Fibroblast of upper back skin (primary cell): Measurements from ENCODE around the gene UBE2L3.
A peak's percentile ranks its signal among the peaks of the same experiment; 100 is the strongest.
"Not testable (repeated sequence)": the region's sequence is repeated elsewhere in the genome, so short reads cannot be mapped to it uniquely, and the experiment has no call there.

Experiments
- DNase-seq: peaks from one replicate; pipeline ENCODE4 v3.0.0-alpha.2; 2013

Gene UBE2L3

GRCh38 chr22:21567456-21568346, at the start of gene UBE2L3:
TSS of gene UBE2L3 (plus strand) at chr22:21567714. CDS start at chr22:21567745, 31 bp downstream.
- DNase-seq: peak; percentile 80

GRCh38 chr22:21526705-21527500, 40.6 kb upstream of the UBE2L3 start:
- DNase-seq: not testable (repeated sequence)

GRCh38 chr22:21531525-21531924, 36.0 kb upstream of the UBE2L3 start:
- not testable (repeated sequence) for DNase-seq

- not testable (repeated sequence) for DNase-seq
Measured at GRCh38 chr22:21532863-21533648, 34.5 kb upstream of the UBE2L3 start.

GRCh38 chr22:21539862-21540261, 27.7 kb upstream of the UBE2L3 start:
- not testable (repeated sequence) for DNase-seq

GRCh38 chr22:21544432-21545322, 22.8 kb upstream of the UBE2L3 start:
- DNase-seq: not testable (repeated sequence)

GRCh38 chr22:21549558-21549957, 18.0 kb upstream of the UBE2L3 start:
- not testable (repeated sequence) for DNase-seq

GRCh38 chr22:21550008-21550677, 17.4 kb upstream of the UBE2L3 start:
- DNase-seq: not testable (repeated sequence)

- DNase-seq: not testable (repeated sequence)
Measured at GRCh38 chr22:21550678-21551047, 16.9 kb upstream of the UBE2L3 start.

GRCh38 chr22:21551361-21551760, 16.2 kb upstream of the UBE2L3 start, which contains the start of gene RIMBP3C:
TSS of gene RIMBP3C (minus strand) at chr22:21551461. CDS start at chr22:21550976, 485 bp downstream.
- DNase-seq: not testable (repeated sequence)

GRCh38 chr22:21559345-21560125, 8.0 kb upstream of the UBE2L3 start:
- not testable (repeated sequence) for DNase-seq

GRCh38 chr22:21560657-21561056, 6.9 kb upstream of the UBE2L3 start:
- DNase-seq: not testable (repeated sequence)

- no peak for DNase-seq
Measured at GRCh38 chr22:21563912-21564311, 3.6 kb upstream of the UBE2L3 start.

- no peak for DNase-seq
Measured at GRCh38 chr22:21564411-21564810, 3.1 kb upstream of the UBE2L3 start.

GRCh38 chr22:21568347-21569075, 997 bp downstream of the UBE2L3 start:
- DNase-seq: peak; percentile 22

GRCh38 chr22:21569076-21569427, 1.5 kb downstream of the UBE2L3 start:
- not testable (repeated sequence) for DNase-seq

GRCh38 chr22:21569459-21570170, 2.1 kb downstream of the UBE2L3 start:
- DNase-seq: no peak

GRCh38 chr22:21570398-21570797, 2.9 kb downstream of the UBE2L3 start:
- DNase-seq: no peak

- no peak for DNase-seq
Measured at GRCh38 chr22:21571679-21572078, 4.2 kb downstream of the UBE2L3 start.
